LNCaP clone FGC (cell line): ENCODE data around the gene JOSD2.

Source experiments
- DNase-seq: peaks from one replicate; pipeline ENCODE4 v3.0.0-alpha.2; 2011; ENCODE audit warnings: low read depth
- H3K4me3 ChIP-seq: 2 replicates; pipeline ENCODE4 v1.5.1; 2011; ENCODE audit warnings: mild to moderate bottlenecking, low read depth, low read length, control low read depth
- TF ChIP-seq, protein P1 (sequence below): IDR thresholded peaks from 2 replicates; pipeline ENCODE4 v1.5.1; 2012; ENCODE audit warnings: mild to moderate bottlenecking; ENCODE audit not compliant: control insufficient read depth, insufficient read depth; ENCODE audit errors: extremely low read depth

The JOSD2 gene

DNA sequence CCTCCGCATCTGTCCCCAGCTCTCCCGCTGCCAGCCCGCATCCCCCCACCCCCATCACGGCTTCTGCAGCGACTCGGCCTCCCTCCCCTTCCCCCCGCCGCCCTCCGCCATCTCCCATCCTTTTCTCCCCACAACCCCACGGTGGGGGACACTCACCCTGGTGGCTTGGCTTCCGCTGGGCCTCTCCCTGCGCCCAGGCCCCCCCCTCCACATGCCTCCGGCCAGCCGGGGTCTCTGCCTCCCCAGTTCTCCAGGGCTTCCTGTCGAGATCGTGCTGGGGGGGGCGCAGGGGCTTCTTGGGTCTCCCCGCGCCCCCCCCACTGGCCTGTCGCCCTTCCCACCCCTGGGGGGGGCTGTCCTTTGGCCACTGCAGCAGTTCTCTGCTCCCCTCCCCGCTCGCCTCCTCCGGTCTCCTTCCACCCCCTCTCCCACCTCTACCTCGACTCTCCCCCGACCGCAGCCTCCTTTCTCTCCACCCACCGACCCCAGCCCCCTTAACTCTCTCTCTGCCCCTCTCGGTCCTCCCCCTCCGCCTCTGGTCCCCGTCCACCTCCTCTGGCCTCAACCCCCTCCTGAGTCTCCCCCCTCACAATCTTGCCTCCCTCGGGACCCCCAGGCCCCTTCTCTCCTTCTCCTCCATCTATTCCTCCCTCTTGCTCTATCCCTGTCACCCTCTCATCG lies 40.2 kb upstream of the JOSD2 start:
- no peak overlapping the region for H3K4me3 ChIP-seq
- TF ChIP-seq, protein P1, sequence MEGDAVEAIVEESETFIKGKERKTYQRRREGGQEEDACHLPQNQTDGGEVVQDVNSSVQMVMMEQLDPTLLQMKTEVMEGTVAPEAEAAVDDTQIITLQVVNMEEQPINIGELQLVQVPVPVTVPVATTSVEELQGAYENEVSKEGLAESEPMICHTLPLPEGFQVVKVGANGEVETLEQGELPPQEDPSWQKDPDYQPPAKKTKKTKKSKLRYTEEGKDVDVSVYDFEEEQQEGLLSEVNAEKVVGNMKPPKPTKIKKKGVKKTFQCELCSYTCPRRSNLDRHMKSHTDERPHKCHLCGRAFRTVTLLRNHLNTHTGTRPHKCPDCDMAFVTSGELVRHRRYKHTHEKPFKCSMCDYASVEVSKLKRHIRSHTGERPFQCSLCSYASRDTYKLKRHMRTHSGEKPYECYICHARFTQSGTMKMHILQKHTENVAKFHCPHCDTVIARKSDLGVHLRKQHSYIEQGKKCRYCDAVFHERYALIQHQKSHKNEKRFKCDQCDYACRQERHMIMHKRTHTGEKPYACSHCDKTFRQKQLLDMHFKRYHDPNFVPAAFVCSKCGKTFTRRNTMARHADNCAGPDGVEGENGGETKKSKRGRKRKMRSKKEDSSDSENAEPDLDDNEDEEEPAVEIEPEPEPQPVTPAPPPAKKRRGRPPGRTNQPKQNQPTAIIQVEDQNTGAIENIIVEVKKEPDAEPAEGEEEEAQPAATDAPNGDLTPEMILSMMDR, result no peak
- DNase-seq, result no peak

DNA sequence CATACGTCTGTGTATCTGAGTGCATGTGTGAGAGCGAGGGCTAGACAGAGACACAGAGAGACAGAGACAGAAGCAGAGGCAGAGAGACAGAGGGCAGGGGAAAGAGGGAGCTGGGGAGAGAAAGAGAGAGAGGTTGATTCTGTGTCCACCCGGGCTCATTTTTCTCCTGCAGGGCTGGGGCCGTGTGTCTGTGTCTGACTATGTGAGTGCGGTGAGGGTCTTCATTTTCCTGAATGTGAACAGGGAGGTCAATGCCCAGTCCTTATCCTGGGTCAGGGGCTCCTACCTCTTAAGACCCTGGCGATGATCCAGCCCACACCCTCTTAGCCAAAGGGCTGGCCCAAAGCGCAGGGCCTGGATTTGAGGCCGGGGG lies 39.6 kb upstream of the JOSD2 start:
- H3K4me3 ChIP-seq, result no peak overlapping the region
- TF ChIP-seq, protein P1, result no peak
- DNase-seq, result no peak

DNA sequence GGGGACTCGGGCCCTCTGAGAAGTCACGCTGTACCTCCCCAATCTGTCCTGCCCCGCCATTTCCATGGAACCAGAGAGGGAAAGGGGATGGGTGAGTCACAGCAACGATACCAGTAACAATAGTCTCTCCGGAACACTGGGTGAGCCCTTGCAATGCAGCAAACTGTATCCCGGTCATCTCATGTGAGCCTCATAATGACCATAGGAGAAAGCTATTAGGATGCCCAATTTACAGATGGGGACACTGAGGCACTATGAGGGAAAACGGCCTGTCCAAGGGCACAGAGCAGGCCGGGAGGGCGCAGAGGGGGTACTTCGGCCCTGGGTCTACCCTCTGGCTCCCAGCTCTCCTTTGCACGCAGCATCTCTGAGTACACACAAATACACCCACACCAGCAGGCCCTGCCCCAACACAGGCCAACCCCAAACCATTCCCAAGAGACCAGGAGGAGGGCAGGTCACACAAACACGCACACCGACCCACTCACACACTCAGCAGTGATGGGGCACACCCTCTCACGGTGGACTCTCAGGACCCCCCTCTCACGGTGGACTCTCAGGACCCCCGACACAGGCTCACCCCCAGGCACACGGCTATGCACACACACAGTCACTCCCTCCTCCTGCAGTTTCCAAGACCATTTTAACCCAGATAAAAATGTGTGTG lies 39.1 kb upstream of the JOSD2 start:
- no peak for DNase-seq
- H3K4me3 ChIP-seq, result no peak overlapping the region
- TF ChIP-seq, protein P1, result no peak

DNA sequence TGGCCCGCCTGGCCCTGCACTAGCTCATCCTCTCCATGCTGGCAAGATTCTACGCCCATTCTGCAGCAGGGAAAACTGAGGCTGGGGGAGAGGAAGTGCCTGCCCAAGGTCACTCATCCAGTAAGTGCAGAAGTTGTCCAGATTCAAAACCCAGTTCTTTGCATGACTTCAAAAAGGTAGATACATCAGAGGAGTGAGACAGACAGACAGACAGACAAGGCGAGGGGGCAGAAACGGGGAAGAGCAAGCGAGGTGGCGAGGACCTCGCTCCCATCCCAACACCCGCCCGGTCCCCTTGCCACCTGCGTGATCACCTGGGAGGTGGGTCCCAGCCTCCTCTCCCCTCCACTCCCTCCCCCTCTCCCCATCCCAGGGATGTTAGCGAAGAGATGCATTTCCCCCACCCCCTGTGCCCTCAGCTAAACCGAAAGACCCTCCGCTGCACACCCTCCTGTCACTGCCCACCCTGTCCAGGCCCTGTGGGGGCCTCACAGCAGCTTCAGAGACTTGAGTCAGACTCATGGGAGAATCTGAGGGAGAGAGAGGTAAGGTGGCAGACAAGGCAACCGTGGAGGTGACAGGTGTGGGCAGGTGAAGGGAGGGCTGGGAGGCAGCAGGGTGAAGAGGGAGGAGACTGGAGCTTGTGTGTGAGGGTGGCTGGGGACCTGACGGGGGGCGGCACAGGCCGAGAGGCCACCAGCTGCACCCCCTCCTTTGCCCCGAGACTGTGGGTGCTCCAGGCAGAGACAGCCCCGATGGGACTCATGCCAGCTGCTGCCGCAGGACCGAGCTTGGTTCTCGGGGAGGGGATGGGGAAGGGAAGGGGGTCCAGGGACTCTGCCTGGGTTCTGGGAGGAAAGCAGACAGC lies 38.3 kb upstream of the JOSD2 start:
- no peak for DNase-seq
- H3K4me3 ChIP-seq, result no peak overlapping the region
- TF ChIP-seq, protein P1, result no peak

DNA sequence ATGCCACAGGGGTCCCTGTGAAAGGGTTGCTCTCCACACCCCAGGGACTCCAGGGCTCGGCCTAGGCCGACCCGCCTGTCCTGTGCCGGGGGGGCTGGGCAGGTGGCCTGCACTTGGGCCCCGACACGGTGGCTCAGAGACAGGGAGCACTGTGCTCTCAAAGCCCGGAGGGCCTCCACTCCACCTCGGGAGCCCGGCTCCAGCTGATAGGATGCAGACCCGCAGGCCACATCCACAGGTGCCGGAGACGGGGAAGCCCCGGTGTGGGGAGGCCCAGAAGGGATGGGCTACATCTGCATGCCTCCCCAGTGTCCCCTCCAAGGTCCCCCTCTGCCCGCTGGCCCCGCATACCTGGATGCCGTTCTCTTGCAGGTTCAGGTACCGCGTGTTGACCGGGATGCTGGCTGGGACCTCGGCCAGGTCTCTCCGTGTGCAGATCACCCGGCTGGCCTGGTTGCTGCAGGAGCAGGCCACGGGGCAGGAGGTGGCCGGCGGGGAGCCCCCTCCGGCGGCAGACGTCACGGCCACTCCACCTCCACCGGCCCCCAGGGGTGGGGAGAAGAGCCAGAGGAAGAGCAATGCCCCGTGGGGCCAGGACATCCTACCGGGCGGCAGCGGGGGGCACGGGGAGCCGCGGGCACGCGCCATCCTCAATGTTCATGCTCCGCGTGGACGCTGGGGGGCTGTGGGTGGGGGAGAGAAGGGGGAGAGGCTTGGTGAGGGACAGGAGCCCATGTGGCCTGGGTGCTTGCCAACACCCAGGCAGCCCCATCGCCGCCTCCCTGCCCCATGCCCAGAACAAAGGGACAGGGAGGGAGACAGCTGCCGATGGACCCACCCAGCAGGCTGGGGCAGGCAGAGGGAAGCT lies 37.4 kb upstream of the JOSD2 start:
- no peak for DNase-seq
- TF ChIP-seq, protein P1, result no peak

More for the DNA sequence above, 37.4 kb upstream of the JOSD2 start:
- H3K4me3 ChIP-seq, result no peak overlapping the region
